Measurements from ENCODE around the gene GRXCR2. TPM values are rescaled to one million over a fixed set of nuclear protein-coding genes. Genes with fewer than 3 reads are reported as not detected.

GRXCR2 gene
- total RNA-seq, result not detected in 2 replicates

DNA sequence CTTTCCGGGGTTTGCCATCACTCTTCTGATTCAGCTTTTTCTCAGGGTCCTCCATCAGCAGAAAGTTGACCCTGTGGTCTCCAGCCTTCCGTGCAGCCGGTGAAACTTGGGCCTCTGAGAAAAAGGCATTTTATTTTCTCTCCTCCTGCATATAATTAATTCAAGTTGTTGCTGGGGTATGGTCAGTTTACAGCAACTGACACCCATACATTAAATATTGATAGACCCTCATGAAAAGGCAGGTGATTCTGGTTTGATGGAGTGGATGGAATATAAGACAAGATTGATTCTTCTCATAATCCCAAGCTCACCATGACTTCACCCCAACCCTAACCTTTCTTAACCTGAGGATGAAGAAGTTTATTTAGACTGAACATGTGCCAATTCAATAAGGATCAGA, at the start of gene GRXCR2:
TSS of gene GRXCR2 (minus strand) at position 101 of the 400 bp plus-strand sequence. CDS start at position 55, 46 bp downstream.
- Mint-ChIP-seq H3K27me3 (no peaks in the 10 kb centered on the region), H3K4me1 (no peaks in the 10 kb centered on the region), H3K27ac (no peak within 1 kb of the TSS), H3K9me3 (no peaks in the 10 kb centered on the region), H3K36me3 (ENCODE audit: low read depth) (no peaks in the 10 kb centered on the region), H3K4me3 (no peak within 1 kb of the TSS)
- no peak for DNase-seq
- intact Hi-C loops (cut with micrococcal nuclease), result no loop called here

GRCh38 chr5:145922059-145922458, 49.2 kb upstream of the GRXCR2 start:
- intact Hi-C loops (cut with micrococcal nuclease), result no loop called here
- no peaks in the 10 kb centered on the region for H3K4me1 Mint-ChIP-seq
- H3K27me3 Mint-ChIP-seq, result peaks cover 1% of the 10 kb centered on the region
- no peak overlapping the region for H3K27ac Mint-ChIP-seq
- H3K9me3 Mint-ChIP-seq, result no peaks in the 10 kb centered on the region
- DNase-seq, result no peak
- no peaks in the 10 kb centered on the region for H3K36me3 Mint-ChIP-seq (ENCODE audit: low read depth)
- H3K4me3 Mint-ChIP-seq, result no peak overlapping the region

GRCh38 chr5:145921211-145921610, 48.4 kb upstream of the GRXCR2 start:
- no peak for DNase-seq
- Mint-ChIP-seq H3K27me3 (peaks cover 4% of the 10 kb centered on the region), H3K36me3 (ENCODE audit: low read depth) (no peaks in the 10 kb centered on the region), H3K4me1 (no peaks in the 10 kb centered on the region), H3K4me3 (no peak overlapping the region), H3K27ac (no peak overlapping the region), H3K9me3 (no peaks in the 10 kb centered on the region)
- intact Hi-C loops (cut with micrococcal nuclease), result no loop called here

DNA sequence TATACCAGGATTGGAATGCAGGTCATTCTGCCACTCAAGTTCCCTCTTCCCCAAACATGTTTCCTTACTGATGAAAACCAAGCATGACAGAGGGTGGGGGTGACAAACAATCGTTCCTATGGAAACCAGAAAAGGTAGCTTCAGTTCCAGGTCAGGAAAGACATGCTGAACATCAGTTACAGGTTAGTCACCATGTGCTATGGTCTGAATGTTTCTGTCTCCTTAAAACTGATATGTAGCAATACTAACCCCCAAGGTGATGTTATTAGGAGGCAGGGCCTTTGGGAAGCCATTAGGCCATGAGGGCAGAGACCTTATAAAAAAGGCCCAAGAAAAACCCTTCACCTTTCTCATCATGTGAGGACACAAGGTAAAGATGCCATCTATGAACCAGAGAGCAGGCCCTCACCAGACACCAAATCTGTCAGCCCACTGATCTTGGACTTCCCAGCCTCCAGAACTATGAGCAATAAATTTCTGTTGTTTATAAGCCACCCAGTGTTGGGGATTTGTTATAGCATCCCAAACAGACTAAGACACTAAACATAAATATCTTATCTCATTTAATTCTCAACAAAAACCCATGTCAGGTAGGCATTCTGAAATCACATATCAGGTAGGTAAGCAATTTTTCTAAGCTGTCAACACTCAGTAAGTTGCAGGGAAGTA, 47.9 kb upstream of the GRXCR2 start:
- H3K27ac Mint-ChIP-seq, result no peak overlapping the region
- peaks cover 3% of the 10 kb centered on the region for H3K4me1 Mint-ChIP-seq
- H3K36me3 Mint-ChIP-seq (ENCODE audit: low read depth), result no peaks in the 10 kb centered on the region
- H3K27me3 Mint-ChIP-seq, result peaks cover 4% of the 10 kb centered on the region
- no peak for DNase-seq
- intact Hi-C loops (cut with micrococcal nuclease), result no loop called here
- no peaks in the 10 kb centered on the region for H3K9me3 Mint-ChIP-seq
- no peak overlapping the region for H3K4me3 Mint-ChIP-seq

GRCh38 chr5:145919413-145919812, 46.6 kb upstream of the GRXCR2 start:
- H3K27ac Mint-ChIP-seq, result no peak overlapping the region
- intact Hi-C loops (cut with micrococcal nuclease), result no loop called here

GRCh38 chr5:145918397-145918796, 45.6 kb upstream of the GRXCR2 start:
- no peaks in the 10 kb centered on the region for H3K9me3 Mint-ChIP-seq

More at GRCh38 chr5:145919413-145919812, 46.6 kb upstream of the GRXCR2 start:
- H3K27me3 Mint-ChIP-seq, result peaks cover 4% of the 10 kb centered on the region
- H3K36me3 Mint-ChIP-seq (ENCODE audit: low read depth), result no peaks in the 10 kb centered on the region
- no peak overlapping the region for H3K4me3 Mint-ChIP-seq
- DNase-seq, result no peak
- no peaks in the 10 kb centered on the region for H3K9me3 Mint-ChIP-seq
- peaks cover 3% of the 10 kb centered on the region for H3K4me1 Mint-ChIP-seq

GRCh38 chr5:145917288-145917687, 44.5 kb upstream of the GRXCR2 start:
- peaks cover 4% of the 10 kb centered on the region for H3K27me3 Mint-ChIP-seq
- peaks cover 3% of the 10 kb centered on the region for H3K4me1 Mint-ChIP-seq
- intact Hi-C loops (cut with micrococcal nuclease), result no loop called here
- H3K27ac Mint-ChIP-seq, result no peak overlapping the region
- no peak overlapping the region for H3K4me3 Mint-ChIP-seq
- no peaks in the 10 kb centered on the region for H3K9me3 Mint-ChIP-seq
- no peaks in the 10 kb centered on the region for H3K36me3 Mint-ChIP-seq (ENCODE audit: low read depth)
- DNase-seq, result no peak

More at GRCh38 chr5:145918397-145918796, 45.6 kb upstream of the GRXCR2 start:
- H3K27me3 Mint-ChIP-seq, result peaks cover 4% of the 10 kb centered on the region
- no peak overlapping the region for H3K27ac Mint-ChIP-seq
- H3K4me1 Mint-ChIP-seq, result peaks cover 3% of the 10 kb centered on the region
- intact Hi-C loops (cut with micrococcal nuclease), result no loop called here
- H3K4me3 Mint-ChIP-seq, result no peak overlapping the region
- no peaks in the 10 kb centered on the region for H3K36me3 Mint-ChIP-seq (ENCODE audit: low read depth)
- no peak for DNase-seq

DNA sequence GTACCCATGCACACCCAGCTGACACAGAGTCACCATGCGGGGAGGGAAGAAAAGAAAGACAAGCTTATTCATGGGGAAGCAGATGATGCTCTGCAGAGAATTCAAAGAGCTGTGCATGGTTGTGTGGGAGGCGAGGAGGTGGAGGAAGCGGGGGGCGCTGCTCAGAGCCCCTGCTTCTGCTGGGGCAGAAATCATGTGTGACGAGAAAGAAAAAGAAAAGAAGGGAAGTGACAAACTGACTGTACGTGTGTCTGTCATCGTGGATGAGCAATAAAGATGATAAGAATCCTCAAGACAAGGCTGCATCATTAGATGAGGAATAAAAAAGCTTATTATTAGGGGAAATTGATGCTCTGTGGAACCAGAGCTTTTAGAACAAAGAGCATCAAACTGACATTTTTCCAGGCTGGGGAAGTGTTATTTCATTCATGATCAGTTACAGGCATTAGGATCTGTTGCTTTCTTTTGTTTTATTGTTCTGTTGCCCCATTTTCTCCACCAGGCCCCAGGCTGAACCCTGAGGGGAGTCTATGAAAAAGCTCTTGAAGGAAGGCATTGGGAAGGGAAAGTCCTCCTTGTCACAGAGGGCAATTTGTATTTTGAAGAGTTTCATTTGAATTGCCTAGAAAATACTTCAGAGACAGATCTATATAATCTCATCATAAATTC, 43.3 kb upstream of the GRXCR2 start:
- Mint-ChIP-seq H3K9me3 (no peaks in the 10 kb centered on the region), H3K4me1 (peaks cover 3% of the 10 kb centered on the region), H3K4me3 (no peak overlapping the region), H3K36me3 (ENCODE audit: low read depth) (no peaks in the 10 kb centered on the region), H3K27ac (no peak overlapping the region), H3K27me3 (peaks cover 4% of the 10 kb centered on the region)
- no peak for DNase-seq
- intact Hi-C loops (cut with micrococcal nuclease), result no loop called here

DNA sequence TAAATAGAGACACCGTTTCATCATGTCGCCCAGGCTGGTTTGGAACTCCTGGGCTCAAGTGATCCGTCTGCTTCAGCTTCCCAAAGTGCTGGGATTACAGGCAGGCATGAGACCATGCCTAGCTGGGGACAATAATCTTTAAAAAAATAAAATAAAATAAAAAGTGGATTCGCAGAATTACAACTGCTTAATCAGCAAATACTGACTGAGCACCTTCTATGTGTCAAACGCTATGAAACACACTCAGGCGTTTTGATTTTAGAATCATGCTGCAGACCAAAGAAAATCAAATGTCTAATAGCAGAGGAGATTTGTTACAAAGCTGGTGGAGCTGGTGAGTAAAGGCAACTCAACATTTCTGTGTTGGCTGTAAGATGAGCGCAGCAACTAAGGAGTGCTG, 40.9 kb upstream of the GRXCR2 start:
- Mint-ChIP-seq H3K4me1 (peaks cover 3% of the 10 kb centered on the region), H3K27me3 (peaks cover 11% of the 10 kb centered on the region), H3K27ac (no peak overlapping the region), H3K36me3 (ENCODE audit: low read depth) (no peaks in the 10 kb centered on the region), H3K4me3 (no peak overlapping the region), H3K9me3 (no peaks in the 10 kb centered on the region)
- DNase-seq, result no peak
- intact Hi-C loops (cut with micrococcal nuclease), result no loop called here

DNA sequence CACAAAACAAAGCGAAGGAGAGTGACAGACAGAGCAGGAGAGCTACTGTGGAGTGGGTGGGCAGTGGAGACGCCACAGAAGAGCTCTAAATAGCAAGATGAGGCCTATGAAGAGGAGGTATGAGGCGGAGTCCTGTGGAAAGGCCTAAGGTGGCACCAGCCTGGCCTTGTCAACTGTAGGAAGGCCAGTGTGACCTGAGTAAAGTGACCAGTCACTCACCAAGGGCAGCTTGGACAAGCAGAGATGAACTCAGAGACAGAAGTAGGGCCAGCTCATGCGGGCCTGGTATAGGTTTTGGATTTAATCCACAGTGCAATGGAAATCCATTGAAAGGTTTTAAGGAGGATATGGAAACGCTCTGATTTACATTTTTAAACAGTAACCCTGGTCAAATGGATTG, 39.8 kb upstream of the GRXCR2 start:
- no peak overlapping the region for H3K27ac Mint-ChIP-seq
- no peak overlapping the region for H3K4me3 Mint-ChIP-seq
- DNase-seq, result no peak
- no peaks in the 10 kb centered on the region for H3K9me3 Mint-ChIP-seq
- peaks cover 3% of the 10 kb centered on the region for H3K4me1 Mint-ChIP-seq
- intact Hi-C loops (cut with micrococcal nuclease), result no loop called here
- H3K36me3 Mint-ChIP-seq (ENCODE audit: low read depth), result no peaks in the 10 kb centered on the region
- H3K27me3 Mint-ChIP-seq, result peaks cover 14% of the 10 kb centered on the region

DNA sequence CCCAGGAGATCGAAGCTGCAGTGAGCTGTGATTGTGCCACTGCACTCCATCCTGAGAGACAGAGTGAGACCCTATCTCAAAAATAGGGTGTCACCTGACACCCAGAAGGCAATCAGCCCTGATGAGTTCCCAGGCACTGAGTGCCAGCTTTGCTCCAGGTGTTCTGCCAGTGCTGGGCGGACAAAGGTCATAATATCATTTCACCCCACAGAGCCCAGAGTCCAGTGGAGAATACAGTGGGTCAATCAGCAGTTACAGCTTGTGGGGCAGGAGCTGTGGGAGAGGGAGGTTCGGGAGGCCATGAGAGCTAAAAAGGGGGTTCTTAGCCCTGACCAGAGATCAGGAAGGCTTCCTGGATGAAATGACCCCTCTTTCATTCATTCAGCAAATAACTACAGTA, 39.2 kb upstream of the GRXCR2 start:
- Mint-ChIP-seq H3K4me3 (no peak overlapping the region), H3K4me1 (peaks cover 3% of the 10 kb centered on the region), H3K9me3 (no peaks in the 10 kb centered on the region), H3K36me3 (ENCODE audit: low read depth) (no peaks in the 10 kb centered on the region), H3K27me3 (peaks cover 14% of the 10 kb centered on the region), H3K27ac (no peak overlapping the region)
- intact Hi-C loops (cut with micrococcal nuclease), result no loop called here
- DNase-seq, result no peak

DNA sequence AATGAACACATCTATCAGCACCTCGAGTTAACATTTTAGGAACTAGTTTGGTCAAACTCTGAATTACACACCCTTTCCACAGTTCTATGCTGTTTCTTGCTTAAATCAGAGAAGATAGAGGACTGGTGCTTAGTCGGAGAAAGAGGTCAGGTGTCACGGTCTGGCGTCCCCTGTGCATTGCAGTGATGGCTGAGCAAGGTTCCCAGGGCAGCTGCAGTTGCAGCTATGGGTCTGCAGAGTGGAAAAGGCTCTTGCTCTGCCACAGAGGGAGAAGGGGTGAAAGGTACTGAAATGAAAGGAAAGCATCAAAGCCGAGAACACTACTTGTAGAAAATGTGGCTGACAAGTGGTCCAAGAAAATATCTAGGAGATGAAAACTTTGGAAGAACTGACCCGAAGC, 38.4 kb upstream of the GRXCR2 start:
- H3K4me1 Mint-ChIP-seq, result peaks cover 3% of the 10 kb centered on the region
- H3K9me3 Mint-ChIP-seq, result no peaks in the 10 kb centered on the region
- H3K27ac Mint-ChIP-seq, result no peak overlapping the region
- peaks cover 14% of the 10 kb centered on the region for H3K27me3 Mint-ChIP-seq
- intact Hi-C loops (cut with micrococcal nuclease), result no loop called here
- H3K36me3 Mint-ChIP-seq (ENCODE audit: low read depth), result no peaks in the 10 kb centered on the region
- DNase-seq, result no peak
- H3K4me3 Mint-ChIP-seq, result no peak overlapping the region

GRCh38 chr5:145908206-145908960, 35.6 kb upstream of the GRXCR2 start:
- Mint-ChIP-seq H3K4me1 (no peaks in the 10 kb centered on the region), H3K4me3 (no peak overlapping the region), H3K27me3 (peaks cover 14% of the 10 kb centered on the region), H3K36me3 (ENCODE audit: low read depth) (no peaks in the 10 kb centered on the region), H3K27ac (no peak overlapping the region), H3K9me3 (no peaks in the 10 kb centered on the region)
- no peak for DNase-seq
- intact Hi-C loops (cut with micrococcal nuclease), result no loop called here

GRCh38 chr5:145906401-145906800, 33.6 kb upstream of the GRXCR2 start:
- H3K36me3 Mint-ChIP-seq (ENCODE audit: low read depth), result no peaks in the 10 kb centered on the region
- H3K27ac Mint-ChIP-seq, result no peak overlapping the region
- H3K9me3 Mint-ChIP-seq, result no peaks in the 10 kb centered on the region
- no peak overlapping the region for H3K4me3 Mint-ChIP-seq
- H3K4me1 Mint-ChIP-seq, result no peaks in the 10 kb centered on the region
- intact Hi-C loops (cut with micrococcal nuclease), result no loop called here
- peaks cover 14% of the 10 kb centered on the region for H3K27me3 Mint-ChIP-seq
- DNase-seq, result no peak

All from activated CD4-positive, alpha-beta T cell treated with anti-CD3 and anti-CD28 coated beads, Interleukin-2, amount 10 ng/mL, durations not matched to agents 24 days and 14 days (primary cell).